GM19238 (cell line): ENCODE data around the gene GORAB.
A peak's percentile ranks its signal among the peaks of the same experiment; 100 is the strongest.

Experiments
- DNase-seq: peaks from one replicate; pipeline ENCODE4 v3.0.0; 2011; ENCODE audit warnings: low spot score; ENCODE audit not compliant: insufficient read length

The GORAB gene

GRCh38 chr1:170531758-170532657 lies at the start of gene GORAB:
GORAB (plus strand) TSS chr1:170532166; CDS start chr1:170532224, 58 bp downstream.
- DNase-seq = peak; percentile 77

GRCh38 chr1:170483051-170483450 lies 48.9 kb upstream of the GORAB start:
- no peak for DNase-seq

- DNase-seq = no peak
Measured at GRCh38 chr1:170487503-170487902, 44.5 kb upstream of the GORAB start.

- DNase-seq = no peak
Measured at GRCh38 chr1:170491291-170491690, 40.7 kb upstream of the GORAB start.

GRCh38 chr1:170494369-170494768 lies 37.6 kb upstream of the GORAB start:
- DNase-seq = no peak

GRCh38 chr1:170495006-170495405 lies 37.0 kb upstream of the GORAB start:
- no peak for DNase-seq

GRCh38 chr1:170498876-170499275 lies 33.1 kb upstream of the GORAB start:
- no peak for DNase-seq

- DNase-seq = no peak
Measured at GRCh38 chr1:170503665-170504064, 28.3 kb upstream of the GORAB start.

- no peak for DNase-seq
Measured at GRCh38 chr1:170510163-170510562, 21.8 kb upstream of the GORAB start.

- no peak for DNase-seq
Measured at GRCh38 chr1:170511038-170511437, 20.9 kb upstream of the GORAB start.

GRCh38 chr1:170513138-170513537 lies 18.8 kb upstream of the GORAB start:
- no peak for DNase-seq

GRCh38 chr1:170518185-170518834 lies 13.7 kb upstream of the GORAB start:
- no peak for DNase-seq

GRCh38 chr1:170518965-170519364 lies 13.0 kb upstream of the GORAB start:
- no peak for DNase-seq

- no peak for DNase-seq
Measured at GRCh38 chr1:170520601-170521000, 11.4 kb upstream of the GORAB start.

- DNase-seq = no peak
Measured at GRCh38 chr1:170521818-170522217, 10.1 kb upstream of the GORAB start.

GRCh38 chr1:170530972-170531757 lies 801 bp upstream of the GORAB start:
- no peak for DNase-seq

GRCh38 chr1:170533298-170533697 lies 1.3 kb downstream of the GORAB start:
- no peak for DNase-seq

GRCh38 chr1:170534626-170535147 lies 2.7 kb downstream of the GORAB start:
- DNase-seq = no peak

- DNase-seq = no peak
Measured at GRCh38 chr1:170535418-170535817, 3.5 kb downstream of the GORAB start.

- no peak for DNase-seq
Measured at GRCh38 chr1:170536924-170537551, 5.1 kb downstream of the GORAB start.
